Glomerular endothelial cell (primary cell): ENCODE data around the gene AK9. TPM values are rescaled to one million over a fixed set of nuclear protein-coding genes. Genes with fewer than 3 reads are reported as not detected.

Source experiments
- DNase-seq: peaks from one replicate; pipeline ENCODE4 v3.0.0-alpha.2; 2011; ENCODE audit warnings: low read depth, low spot score; ENCODE audit errors: extremely low read depth
- total RNA-seq: library from RNA; depleted of rRNA; stranded (reverse); fragments of >200 nt; gene quantifications from 2 replicates; pipeline ENCODE4 v1.2.3, GENCODE V29; 2015

The AK9 gene
- total RNA-seq, 1 donor from 2014 or later = 2.7 TPM

GRCh38 chr6:109485266-109485935 lies 205.6 kb downstream of the AK9 start:
- DNase-seq = no peak

GRCh38 chr6:109484122-109484521 lies 206.9 kb downstream of the AK9 start:
- DNase-seq = no peak

GRCh38 chr6:109483735-109484057 lies 207.3 kb downstream of the AK9 start:
- DNase-seq = no peak

- DNase-seq = no peak
These were observed 207.9 kb downstream of the AK9 start, which contains the start of gene ZBTB24 for GRCh38 chr6:109482905-109483734. Gene ZBTB24, minus strand, starts transcription at chr6:109483219. Its CDS starts 1,193 bp downstream, at chr6:109482026.

GRCh38 chr6:109480993-109481480 lies 210.0 kb downstream of the AK9 start:
- no peak for DNase-seq

GRCh38 chr6:109478841-109479624 lies 212.0 kb downstream of the AK9 start:
- DNase-seq = no peak

- no peak for DNase-seq
These were observed 212.7 kb downstream of the AK9 start for GRCh38 chr6:109478222-109478805.

- no peak for DNase-seq
These were observed 213.3 kb downstream of the AK9 start for GRCh38 chr6:109477725-109478124.

- no peak for DNase-seq
These were observed 213.8 kb downstream of the AK9 start for GRCh38 chr6:109477184-109477583.

- no peak for DNase-seq
These were observed 215.4 kb downstream of the AK9 start for GRCh38 chr6:109475625-109476024.

GRCh38 chr6:109474995-109475394 lies 216.0 kb downstream of the AK9 start:
- no peak for DNase-seq

- no peak for DNase-seq
These were observed 217.9 kb downstream of the AK9 start for GRCh38 chr6:109473120-109473519.

- no peak for DNase-seq
These were observed 218.6 kb downstream of the AK9 start for GRCh38 chr6:109472132-109472995.

- DNase-seq = no peak
These were observed 219.7 kb downstream of the AK9 start for GRCh38 chr6:109471105-109471810.

GRCh38 chr6:109469591-109470189 lies 221.3 kb downstream of the AK9 start:
- no peak for DNase-seq

- no peak for DNase-seq
These were observed 223.3 kb downstream of the AK9 start for GRCh38 chr6:109467696-109468095.

- DNase-seq = no peak
These were observed 224.6 kb downstream of the AK9 start for GRCh38 chr6:109466212-109466923.

GRCh38 chr6:109465772-109466171 lies 225.2 kb downstream of the AK9 start:
- no peak for DNase-seq
